ENCODE measurements around the gene TEAD4.

The TEAD4 gene

DNA sequence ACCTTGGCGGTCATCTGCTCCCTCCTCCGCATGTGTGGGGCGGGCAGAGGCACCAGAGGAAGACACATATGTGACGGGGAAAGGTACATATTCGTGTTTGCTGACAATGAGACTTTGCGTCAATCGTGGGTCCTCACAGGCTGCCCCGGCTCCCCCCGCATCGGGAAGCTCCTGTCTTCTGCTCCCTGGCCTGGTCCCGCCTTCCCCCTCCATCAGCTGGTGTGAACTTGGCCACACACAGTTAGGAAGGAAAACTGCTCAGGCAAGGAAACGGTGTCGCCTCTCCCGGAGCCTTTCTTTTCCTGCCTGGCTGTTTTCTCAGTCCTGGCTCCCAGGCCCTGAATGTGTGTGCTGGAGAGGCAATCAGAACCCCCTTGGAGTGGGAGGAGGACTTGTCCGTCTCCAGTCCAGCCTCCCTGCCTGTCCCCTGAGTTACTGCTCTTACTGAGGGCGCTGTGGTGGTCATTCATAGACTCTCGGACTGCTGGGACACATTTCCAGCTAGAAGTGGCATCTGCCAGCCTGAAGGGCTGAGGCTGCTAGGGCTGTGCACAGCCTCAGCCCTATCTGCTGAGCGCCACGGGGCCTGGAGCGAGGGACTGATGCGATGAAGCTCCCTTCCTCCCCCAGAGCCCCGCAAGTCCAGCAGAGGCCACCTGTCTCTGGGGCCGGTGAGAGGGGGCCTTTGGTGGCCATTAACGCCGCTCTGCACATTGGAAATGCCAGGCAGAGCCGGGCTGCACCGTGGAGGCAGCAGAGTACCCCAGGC, 73.8 kb downstream of the TEAD4 start:
- DNase-seq (ENCODE audit: low read depth in 2 of 2), result no peak

DNA sequence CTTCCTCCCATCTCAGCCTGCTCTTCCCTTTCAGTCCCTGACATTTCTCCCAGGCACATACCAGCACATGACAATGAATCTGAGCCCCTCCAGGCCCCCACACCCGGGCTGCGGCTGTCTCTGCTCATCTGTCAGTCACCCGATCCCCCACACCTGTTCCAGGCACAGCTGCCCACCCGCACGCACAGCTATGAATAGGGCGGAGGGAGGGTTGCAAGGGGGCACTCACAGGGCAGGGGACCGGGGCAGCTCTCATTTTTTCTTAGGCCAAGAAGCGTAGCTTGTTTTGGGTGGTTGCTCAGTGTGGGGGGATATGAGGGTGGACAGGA, 74.3 kb downstream of the TEAD4 start:
- no peak for DNase-seq (ENCODE audit: low read depth in 2 of 2)

DNA sequence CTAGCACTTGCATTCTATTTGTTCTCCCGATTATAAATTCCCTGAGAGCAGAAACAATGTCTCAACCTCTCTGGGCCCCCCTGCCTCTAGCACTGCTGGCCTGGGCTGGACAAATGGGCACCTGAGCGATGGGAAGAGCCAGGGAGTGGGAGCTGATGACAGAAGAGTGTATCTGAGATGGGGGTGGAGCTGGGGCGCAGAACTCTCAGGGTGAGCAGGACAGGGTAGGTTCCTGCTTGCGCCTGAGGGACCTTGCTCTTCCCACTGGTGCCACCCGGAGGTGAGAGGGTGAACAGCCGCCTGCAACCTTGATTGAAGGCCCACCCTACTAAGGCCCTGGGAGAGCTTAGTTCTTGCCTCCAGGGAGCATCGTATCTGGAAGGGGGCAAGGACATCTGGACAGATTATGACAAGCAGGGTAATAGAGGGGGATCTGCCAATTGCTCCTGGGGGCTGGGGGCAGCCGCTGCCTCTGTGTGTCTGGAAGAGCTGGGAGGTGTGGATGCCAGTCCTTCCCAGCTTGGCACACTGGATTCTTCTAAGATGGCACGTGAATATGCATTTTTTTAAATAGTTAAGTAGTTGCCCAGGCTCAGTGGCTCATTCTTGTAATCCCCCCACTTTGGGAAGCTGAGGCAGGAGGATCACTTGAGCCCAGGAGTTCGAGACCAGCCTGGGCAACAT, 75.0 kb downstream of the TEAD4 start:
- DNase-seq (ENCODE audit: low read depth in 2 of 2), result peak; percentile 25 to 30

DNA sequence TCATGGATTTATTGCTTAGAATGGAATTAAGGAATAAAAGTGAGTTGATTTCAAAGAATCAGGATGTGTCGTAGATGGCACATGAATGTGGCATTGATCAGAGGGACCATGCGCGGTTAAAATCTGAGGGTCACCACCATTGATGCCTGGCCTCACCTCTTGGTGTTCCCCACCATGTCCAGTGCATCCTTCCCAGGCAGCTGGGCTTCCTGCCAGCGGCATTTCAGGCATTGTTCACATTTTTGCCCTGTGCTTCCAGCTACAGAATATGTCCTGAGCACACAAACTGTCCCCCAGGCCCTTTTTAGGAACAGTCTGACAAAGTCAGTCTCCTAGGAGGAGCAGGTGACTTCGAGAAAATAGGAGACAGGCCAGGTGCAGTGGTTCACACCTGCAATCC, 76.0 kb downstream of the TEAD4 start:
- DNase-seq (ENCODE audit: low read depth in 2 of 2), result no peak

DNA sequence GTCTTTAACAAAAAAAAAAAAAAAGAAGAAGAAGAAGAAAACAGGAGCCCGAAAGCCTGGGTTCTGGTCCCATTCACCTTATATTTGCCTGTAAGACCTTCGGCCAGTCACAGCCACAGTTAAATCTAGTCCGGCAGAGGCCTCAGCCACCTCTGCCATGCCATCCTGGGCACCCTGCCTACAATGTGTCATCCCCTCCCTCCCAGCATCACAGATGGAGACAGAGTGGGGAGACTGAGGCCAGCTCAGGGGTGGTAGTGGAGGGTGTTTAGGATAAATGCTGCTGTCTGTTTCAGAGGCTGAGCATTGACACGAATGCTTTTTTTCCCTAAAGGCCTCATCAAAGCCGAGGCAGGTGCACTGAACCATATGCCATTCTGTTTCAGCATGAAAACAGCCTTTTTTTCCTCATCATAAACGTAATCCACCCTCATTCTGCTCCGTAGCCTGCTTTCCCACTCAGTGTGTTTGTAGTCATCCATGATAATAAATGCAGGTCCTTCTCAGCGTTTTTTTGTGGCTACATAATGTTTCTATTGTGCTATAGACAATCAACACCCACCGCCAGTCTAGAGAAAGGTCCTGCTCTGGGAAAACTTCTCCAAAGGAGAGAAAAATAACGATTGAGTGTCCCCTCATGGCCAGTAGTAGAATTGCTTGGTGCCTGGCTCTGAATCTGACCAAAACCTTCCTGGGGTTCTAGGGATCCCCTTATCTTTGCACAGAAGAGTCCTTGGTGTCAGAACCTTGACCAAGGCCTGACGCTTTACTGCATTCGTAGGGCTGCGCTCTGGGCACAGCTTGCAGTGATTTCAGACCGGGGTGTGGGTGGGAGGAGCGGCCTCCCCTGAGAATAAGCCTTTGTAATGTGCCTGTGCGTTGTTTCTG, 76.9 kb downstream of the TEAD4 start:
- no peak for DNase-seq (ENCODE audit: low read depth in 2 of 2)

DNA sequence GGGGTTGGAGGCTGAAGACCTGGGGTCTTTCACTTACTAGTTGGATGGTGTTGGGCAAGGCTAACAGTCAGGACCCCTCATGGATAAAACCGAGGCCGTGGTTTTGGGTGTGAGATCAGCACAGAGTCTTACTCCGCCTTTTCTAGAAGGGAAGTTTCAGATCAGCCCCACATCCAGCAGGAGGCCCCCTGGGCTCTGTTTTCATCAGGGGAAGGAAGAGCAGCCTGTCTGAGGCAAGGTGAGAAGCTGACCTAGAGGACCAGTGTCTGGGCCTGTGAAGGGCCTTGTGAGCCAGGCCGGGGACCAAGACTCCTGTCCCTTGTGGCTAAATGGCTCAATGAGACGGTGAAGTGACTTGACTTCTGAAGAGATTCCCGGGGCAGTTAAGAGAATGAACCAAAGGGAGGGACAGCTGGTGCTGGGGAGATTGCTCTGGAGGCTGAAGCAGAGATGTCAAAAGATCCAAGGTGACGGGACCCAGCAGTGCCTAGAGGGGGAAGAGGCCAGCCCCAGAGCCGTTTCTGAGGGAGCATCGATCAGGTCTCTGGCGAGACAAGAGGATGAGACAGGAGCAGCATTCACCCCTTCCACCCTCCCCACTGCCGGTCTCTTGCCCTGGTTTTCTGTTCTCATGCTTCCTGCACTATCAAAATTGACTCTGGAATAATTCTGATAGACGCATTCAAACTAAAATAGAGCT, 77.9 kb downstream of the TEAD4 start:
- no peak for DNase-seq (ENCODE audit: low read depth in 2 of 2)

DNA sequence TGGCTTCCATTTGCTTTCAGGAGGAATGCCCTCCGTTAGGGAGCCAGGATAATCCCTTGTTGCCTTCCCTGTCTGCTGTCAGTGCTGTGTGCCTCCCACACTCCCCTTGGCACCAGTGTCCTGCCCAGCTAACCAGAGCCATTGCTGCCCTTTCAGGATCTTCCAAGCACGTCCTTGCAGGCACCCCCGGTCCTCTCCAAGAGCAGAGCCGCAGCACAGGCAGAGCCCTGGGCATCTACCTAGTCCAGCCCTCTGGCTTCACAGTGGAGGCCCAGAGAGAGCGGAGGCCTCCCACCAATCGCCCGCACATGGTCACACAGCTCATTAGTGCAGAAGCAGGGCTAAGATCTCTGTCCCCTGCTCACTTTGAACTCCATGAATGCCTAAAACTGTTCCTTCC, 79.0 kb downstream of the TEAD4 start:
- no peak for DNase-seq (ENCODE audit: low read depth in 2 of 2)

DNA sequence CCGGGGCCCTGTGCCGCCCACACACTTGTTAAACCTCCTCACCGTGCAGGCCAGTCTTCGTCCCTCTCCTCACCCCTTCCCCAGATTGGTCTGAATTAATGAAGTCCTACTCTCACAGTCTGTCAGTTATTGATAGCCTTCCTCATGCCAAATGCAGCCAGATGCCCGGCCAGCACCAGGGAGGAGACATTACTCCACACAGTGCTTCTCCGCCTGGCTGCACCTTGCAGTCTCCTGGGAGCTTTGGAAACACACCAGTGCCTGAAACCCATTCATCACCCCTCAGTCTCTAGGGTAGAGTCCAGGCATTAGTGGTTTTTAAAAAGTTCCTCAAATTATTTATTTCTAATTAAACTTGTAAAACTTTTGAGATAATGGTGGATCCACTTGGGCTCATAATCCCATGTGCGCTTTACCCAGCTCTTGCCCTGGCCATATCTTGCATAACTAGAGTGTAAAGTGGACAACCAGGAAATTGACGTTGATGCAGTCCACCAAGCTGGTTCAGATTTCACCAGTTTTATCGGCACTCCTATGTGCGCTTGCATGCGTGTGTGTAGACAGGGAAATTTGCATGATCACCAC, 79.8 kb downstream of the TEAD4 start:
- no peak for DNase-seq (ENCODE audit: low read depth in 2 of 2)

DNA sequence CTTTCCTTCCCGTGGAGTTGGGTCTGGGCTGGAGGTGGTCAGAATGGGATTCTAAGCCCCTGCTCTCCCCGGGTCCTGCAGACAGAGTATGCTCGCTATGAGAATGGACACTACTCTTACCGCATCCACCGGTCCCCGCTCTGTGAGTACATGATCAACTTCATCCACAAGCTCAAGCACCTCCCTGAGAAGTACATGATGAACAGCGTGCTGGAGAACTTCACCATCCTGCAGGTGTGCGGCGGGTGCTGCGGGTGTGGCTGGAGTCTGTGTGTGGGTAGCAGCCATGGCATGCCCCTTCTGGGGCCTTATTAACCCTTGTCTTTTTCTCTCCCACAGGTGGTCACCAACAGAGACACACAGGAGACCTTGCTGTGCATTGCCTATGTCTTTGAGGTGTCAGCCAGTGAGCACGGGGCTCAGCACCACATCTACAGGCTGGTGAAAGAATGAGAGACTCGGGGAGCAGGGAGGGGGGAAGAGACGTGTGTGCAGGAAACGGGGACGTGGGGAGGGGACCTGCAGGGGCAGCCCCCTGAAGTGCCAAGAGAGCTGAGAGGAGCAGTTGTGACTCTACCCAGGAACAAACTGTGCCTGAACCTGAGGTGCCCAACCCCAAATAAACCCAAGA, 80.9 kb downstream of the TEAD4 start:
- no peak for DNase-seq (ENCODE audit: low read depth in 2 of 2)

DNA sequence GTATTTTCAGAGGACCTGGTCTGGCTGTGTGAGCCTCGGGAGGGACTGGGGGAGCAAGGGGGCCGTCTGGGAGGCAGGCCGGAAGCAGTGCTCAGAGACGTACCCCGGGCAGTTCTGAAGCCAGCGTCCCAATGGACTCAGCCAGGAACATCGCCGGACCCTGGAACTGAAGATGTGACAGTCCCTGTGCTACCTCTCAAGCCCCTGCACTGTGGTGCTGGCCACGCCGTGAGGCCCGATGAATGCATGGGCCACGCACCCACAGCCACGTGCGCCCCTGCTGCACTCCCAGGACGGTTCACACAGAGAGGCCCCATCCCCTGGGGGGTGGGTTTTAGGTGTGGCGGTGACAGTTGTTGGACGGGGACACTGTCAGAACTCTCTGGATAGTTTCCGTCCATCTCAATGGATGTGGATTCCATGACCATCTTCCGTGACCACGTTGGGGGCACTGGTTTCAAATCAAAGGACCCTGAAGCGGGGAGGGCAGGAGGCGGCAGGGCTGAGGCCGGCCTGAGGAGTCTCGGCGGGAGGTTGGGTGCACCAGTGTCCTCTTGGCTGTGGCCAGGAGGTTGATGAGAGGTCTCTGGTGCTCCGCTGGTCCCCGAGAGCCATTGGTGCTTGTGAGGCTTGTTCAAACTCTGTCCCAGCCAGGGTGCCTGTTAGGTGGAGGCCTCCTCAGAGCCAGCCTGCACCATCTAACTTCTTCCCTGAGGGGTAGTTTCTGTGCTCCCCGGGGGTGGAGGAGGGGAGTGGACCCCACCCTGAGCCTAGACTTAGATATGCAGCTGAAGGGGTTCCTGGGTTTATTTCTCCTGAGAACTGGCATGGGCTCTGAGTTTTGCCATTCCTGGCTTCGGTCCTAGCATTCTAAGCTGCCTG, 81.7 kb downstream of the TEAD4 start:
- DNase-seq (ENCODE audit: low read depth in 2 of 2), result no peak

DNA sequence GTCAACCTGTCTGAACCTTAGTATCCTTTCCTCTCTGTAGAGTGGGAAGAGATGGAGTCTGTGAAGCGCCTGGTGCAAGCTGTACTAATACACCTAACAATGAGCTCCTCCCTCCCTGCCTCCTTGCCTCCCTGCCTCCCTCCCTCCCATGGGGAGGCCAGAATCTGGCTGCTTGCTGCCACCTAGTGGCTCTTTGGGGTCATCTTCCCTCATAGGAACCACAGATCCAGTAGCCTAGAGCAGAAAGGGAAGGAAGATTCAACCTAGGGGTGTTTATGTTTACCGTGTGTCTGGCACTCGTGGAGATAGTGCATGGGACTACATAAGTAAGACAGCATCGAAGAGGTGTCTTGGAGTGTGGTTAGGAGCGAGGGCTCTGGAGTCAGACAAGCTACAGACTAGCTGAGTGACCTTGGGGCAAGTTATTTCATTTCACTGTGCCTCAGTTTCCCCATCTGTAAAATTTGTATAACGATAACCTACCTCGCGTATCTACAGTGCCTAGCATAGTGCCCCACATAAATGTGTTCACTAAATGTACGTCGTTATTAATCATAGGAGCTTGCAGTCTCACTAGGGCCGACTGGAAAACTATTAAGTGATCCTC, 82.5 kb downstream of the TEAD4 start:
- DNase-seq (ENCODE audit: low read depth in 2 of 2), result peak; percentile 39 to 44

DNA sequence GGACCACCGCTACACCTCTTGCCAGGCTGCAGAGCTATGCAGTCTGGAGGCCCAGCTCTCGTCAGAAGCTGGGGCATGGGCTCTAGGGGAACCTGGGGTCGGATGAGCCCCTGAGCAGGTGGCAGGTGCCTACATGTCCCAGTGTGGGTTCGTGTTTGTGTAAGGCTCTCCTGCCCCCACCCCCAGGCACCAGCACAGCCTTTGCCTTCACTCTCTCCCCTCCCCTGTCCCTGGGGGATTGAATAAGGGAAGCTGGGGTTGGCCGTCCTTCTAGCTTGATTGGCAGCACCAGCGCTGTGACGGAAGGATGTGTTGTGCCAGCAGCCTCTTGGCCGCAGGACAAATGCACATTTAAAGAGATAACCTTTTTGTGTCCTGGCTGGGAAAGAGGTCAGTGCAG, 83.2 kb downstream of the TEAD4 start:
- no peak for DNase-seq (ENCODE audit: low read depth in 2 of 2)

DNA sequence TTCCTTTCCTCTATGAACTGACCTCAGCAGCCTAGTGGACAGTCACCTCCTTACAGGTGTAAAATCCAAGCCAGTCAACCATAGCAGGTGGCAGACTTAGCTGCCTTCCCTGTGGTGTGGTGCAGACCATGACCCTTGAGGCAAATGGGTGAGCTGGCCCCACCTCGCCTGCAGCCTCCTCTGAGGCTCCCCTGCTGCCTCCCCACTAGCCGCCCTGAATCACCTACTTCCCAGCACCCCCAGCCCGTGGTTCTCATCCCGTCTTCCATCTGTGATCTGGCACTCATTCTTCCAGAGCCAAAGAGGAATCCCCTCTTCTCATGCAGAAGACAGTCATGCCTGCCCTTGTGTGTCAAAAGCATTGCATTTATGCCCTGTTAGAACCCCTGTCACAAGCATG, 83.6 kb downstream of the TEAD4 start:
- DNase-seq (ENCODE audit: low read depth in 2 of 2), result no peak

DNA sequence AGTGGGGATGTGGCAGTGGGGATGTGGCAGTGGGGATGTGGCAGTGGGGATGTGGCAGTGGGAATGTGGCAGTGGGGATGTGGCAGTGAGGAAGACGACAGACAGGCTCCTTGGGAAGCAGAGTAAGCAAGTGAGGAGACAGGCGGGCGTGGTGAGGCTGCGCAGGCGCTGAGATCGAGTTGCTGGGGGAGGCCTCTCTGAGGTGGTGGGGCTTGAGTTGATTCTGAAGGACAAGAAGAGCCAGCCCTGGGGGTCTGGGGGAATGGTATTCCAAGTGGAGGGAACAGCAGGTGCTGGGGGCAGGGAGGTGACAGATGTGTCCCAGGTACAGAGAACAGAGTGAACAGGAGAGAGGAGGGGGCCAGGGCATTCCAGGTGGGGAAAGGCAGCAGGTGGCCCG, 84.2 kb downstream of the TEAD4 start:
- no peak for DNase-seq (ENCODE audit: low read depth in 2 of 2)

DNA sequence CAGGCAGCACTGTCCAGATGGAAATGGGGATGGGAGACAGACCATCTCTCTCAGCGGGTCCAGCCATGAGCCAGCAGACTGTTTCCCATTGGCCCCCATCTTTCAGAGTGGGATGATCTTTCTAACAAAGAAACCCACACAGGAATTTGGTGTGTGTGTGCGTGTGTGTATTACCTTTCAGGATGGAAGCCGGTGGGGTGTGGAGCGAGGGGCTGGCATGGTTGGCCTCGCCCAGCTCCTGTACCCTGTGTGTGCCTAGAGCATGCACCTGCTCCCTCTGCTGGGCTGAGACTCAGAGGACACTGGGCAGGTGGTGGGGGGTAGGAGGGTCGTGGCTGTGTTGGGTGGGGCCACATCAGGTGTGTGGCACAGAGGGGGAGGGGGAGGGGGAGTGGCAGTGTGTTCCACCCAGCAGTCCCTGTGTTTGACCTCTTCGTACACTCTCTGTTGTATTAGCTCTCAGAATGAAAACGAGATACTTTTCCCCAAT, 85.0 kb downstream of the TEAD4 start:
- no peak for DNase-seq (ENCODE audit: low read depth in 2 of 2)

DNA sequence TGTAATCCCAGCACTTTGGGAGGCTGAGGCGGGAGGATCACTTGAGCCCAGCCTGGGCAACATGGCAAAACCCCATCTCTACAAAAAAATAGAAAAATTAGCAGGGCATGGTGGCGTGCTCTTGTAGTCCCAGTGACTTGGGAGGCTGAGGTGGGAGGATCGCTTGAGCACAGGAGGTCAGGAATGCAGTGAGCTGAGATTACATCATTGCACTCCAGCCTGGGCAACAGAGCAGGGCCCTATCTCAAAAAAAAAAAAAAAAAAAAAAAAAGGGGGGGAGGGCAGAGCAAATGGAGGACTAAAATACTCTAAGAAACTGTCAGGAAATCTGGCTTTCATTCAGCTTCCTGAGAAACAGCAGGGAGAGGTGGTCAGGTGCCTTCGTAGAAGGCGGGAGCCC, 86.3 kb downstream of the TEAD4 start:
- no peak for DNase-seq (ENCODE audit: low read depth in 2 of 2)

DNA sequence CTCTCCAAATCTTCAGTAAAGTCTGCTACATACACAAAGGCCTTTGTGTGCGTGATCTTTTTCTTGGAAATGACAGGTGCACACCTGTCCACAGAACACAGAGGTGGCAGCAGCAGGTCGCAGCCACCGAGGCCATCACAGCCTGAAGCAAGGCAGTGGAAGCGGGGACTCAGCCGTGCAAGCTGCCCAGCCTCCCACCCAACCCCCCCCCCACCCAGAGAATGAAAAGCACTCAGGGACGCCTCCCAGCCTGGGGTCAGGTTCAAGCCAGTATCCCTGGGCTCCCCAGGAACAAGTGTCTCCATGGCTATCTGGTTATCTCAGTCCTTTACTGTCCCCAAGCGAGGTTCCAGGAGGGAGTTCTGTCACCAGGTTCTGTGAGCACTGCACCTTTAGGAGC, 86.8 kb downstream of the TEAD4 start:
- no peak for DNase-seq (ENCODE audit: low read depth in 2 of 2)

DNA sequence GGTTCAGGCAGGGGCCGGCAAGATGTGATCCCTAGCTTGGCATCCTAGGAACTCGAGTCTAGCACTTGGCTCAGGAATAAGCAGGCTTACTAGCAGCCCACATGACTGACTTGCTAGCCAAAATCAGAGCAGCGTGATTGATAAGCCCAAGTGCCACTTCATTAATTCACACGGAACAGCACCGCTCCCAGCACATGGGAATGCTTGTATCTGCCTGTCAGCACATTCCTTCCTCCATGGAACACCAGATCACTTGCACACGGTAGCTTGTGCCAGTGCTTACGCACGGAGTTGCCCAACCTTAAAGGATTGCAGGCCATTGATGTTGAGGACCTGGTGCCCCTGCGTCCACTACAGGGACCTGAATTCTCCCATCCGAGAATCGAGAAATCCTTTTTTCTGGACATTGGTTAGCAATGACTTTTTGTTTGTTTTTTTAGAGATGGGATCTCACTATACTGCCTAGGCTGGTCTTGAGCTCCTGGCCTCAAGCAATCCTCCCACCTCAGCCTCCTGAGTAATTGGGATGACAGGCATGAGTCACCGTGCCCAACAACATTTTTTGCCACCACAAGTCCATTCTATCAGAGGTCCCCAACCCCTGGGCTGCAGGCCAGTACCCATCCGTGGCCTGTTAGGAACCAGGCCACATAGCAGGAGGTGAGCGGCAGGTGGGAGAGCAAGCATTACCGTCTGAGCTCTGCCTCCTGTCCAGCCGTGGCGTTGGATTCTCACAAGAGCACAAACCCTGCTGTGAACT, 87.4 kb downstream of the TEAD4 start:
- DNase-seq (ENCODE audit: low read depth in 2 of 2), result no peak

DNA sequence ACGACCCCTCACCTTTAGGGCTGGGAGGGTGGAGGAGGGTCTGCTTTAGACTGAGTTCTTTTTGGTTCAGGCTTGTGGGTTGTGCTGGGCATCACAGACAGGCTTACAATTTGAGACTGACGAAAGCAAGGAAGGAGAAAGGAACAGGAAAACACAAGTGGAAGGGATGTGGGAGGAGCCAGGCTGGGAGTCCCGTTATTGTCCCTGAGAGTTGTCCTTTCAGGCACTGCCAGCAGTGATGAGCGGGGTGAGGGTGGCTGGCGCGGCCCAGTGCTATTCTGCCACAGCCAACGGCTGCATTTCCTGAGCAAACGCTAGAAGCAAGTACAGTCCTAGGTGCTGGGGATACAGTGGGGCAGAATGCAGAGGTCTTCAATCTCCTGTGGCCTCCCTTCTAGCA, 88.8 kb downstream of the TEAD4 start:
- no peak for DNase-seq (ENCODE audit: low read depth in 2 of 2)

All from stimulated activated CD4-positive, alpha-beta T cell treated with anti-CD3 and anti-CD28 coated beads, Interleukin-4, amount 100 ng/mL, for 48 hours (primary cell).